GM12878 (cell line): ENCODE results near the gene HMG20B. TPM values are rescaled to one million over a fixed set of nuclear protein-coding genes. Genes with fewer than 3 reads are reported as not detected.

Experiments
- ATAC-seq: fragments of 200-7000 bp; cut with Tn5 transposase; 3 replicates; pipeline ENCODE4 v1.9.1; 2020; ENCODE audit warnings: mild to moderate bottlenecking, moderate library complexity
- BruUV-seq: library from RNA; stranded (reverse); fragments of 400-500 nt; replicated peaks from 2 replicates; lab custom pipeline; 2021; lab: Mats Ljungman, UMichigan
- CTCF ChIA-PET: fragments of 300-600 bp; sonication (Branson Sonifier 250); formaldehyde crosslinking; extraction: SDS; loops from one replicate; lab custom pipeline; 2021; ENCODE audit warnings: inconsistent platforms; lab: Yijun Ruan, JAX
- POLR2A ChIA-PET: fragments of 350-600 bp; formaldehyde crosslinking; extraction: SDS; loops from one replicate; lab custom pipeline; 2021; ENCODE audit warnings: inconsistent platforms; lab: Charles Lee
- RAD21 ChIA-PET: fragments of 300-600 bp; sonication (Branson Sonifier 250); formaldehyde crosslinking; loops from one replicate; lab custom pipeline; 2023; ENCODE audit warnings: antibody characterized with exemption; ENCODE audit not compliant: unreplicated experiment; lab: Charles Lee
- SMC1A ChIA-PET: fragments of 300-600 bp; sonication (Branson Sonifier 250); formaldehyde crosslinking; loops from one replicate; lab custom pipeline; 2023; ENCODE audit not compliant: unreplicated experiment, uncharacterized antibody; lab: Charles Lee
- DNase-seq: peaks from one replicate; pipeline ENCODE4 v3.0.0-alpha.2; 2011; ENCODE audit warnings: low read depth, low spot score
- FAIRE-seq: peaks from 3 replicates; lab custom pipeline; 2011; peaks lifted over from hg19 to GRCh38; lab: Jason Lieb, UNC
- H2AFZ ChIP-seq: 2 replicates; pipeline ENCODE4 v1.6.0; 2011; ENCODE audit warnings: low read depth, low read length, control low read depth; ENCODE audit not compliant: control insufficient read depth
- H3K27ac ChIP-seq: 2 replicates; pipeline ENCODE4 v1.5.1; 2011; ENCODE audit warnings: control low read depth; ENCODE audit not compliant: control insufficient read depth, insufficient read depth
- H3K27me3 ChIP-seq, 2 experiments: replicated peaks in 1 of 2; 2 replicates each; pipeline versions ENCODE4 v1.6.0 to v1.6.1; 2011; ENCODE audit warnings: low read length in 1 of 2; ENCODE audit not compliant: control insufficient read depth in 2 of 2, insufficient read depth in 2 of 2
- H3K36me3 ChIP-seq, 2 experiments: 2 replicates each; pipeline ENCODE4 v1.5.1; 2011; ENCODE audit warnings: low read length in 1 of 2; ENCODE audit not compliant: control insufficient read depth in 2 of 2, insufficient read depth in 2 of 2
- H3K4me1 ChIP-seq: 2 replicates; pipeline ENCODE4 v1.6.1; 2011; ENCODE audit warnings: mild to moderate bottlenecking, low read length, moderate library complexity, mixed read lengths; ENCODE audit not compliant: control insufficient read depth, insufficient read depth
- H3K4me2 ChIP-seq: 2 replicates; pipeline ENCODE4 v1.6.0; 2011; ENCODE audit warnings: control low read depth; ENCODE audit not compliant: control insufficient read depth, insufficient read depth
- H3K4me3 ChIP-seq: fragments of 200-600 bp; sonication (generic); 2 replicates; pipeline ENCODE4 v1.5.1; 2016
- H3K79me2 ChIP-seq: 2 replicates; pipeline ENCODE4 v1.6.0; 2011; ENCODE audit warnings: low read length; ENCODE audit not compliant: control insufficient read depth, insufficient read depth
- H3K9ac ChIP-seq: 2 replicates; pipeline ENCODE4 v1.8.0; 2011; ENCODE audit warnings: low read length, control low read depth, mixed read lengths; ENCODE audit not compliant: control insufficient read depth, insufficient read depth
- H3K9me3 ChIP-seq: replicated peaks from 3 replicates; pipeline ENCODE4 v1.5.1; 2011; ENCODE audit warnings: mild to moderate bottlenecking, low read length; ENCODE audit not compliant: control insufficient read depth, insufficient read depth
- H4K20me1 ChIP-seq: 2 replicates; pipeline ENCODE4 v1.6.0; 2011; ENCODE audit not compliant: control insufficient read depth, insufficient read depth
- BCL3 ChIP-seq: IDR thresholded peaks from 2 replicates; pipeline ENCODE4 v1.6.1; 2011; ENCODE audit warnings: borderline replicate concordance, low read depth, mild to moderate bottlenecking, moderate library complexity, low read length; ENCODE audit not compliant: insufficient read depth, poor library complexity, severe bottlenecking
- POLR2AphosphoS2 ChIP-seq: IDR thresholded peaks from 2 replicates; pipeline ENCODE4 v1.6.1; 2011; ENCODE audit warnings: low read depth, mild to moderate bottlenecking, low read length, improper control_type of control experiment, moderate library complexity
- TARDBP ChIP-seq: IDR thresholded peaks from 2 replicates; pipeline ENCODE4 v1.6.1; 2016; ENCODE audit warnings: borderline replicate concordance
- ZNF687 ChIP-seq: fragments of 450-650 bp; IDR thresholded peaks from 2 replicates; pipeline ENCODE4 v1.6.1; 2017; ENCODE audit warnings: mild to moderate bottlenecking, moderate library complexity
- WGBS: methylation state at CpG from one replicate; pipeline ENCODE4 v1.1.6; 2016; ENCODE audit warnings: low lambda C conversion rate; ENCODE audit not compliant: insufficient replicate concordance, insufficient coverage; ENCODE audit errors: missing lambda C conversion rate; 5-methylcytosine and 5-hydroxymethylcytosine counted together
- in situ Hi-C: fragments of 300-500 bp; cut with MboI; formaldehyde crosslinking; loops from 9 replicates; pipeline ENCODE4 v1.14.3; 2018; ENCODE audit warnings: mixed read lengths
- intact Hi-C: fragments of 100-400 bp; cut with micrococcal nuclease; formaldehyde crosslinking; loops from one replicate; pipeline ENCODE4 v1.14.2; 2022; ENCODE audit not compliant: unreplicated experiment
- polyA plus RNA-seq, 11 experiments: library from polyadenylated mRNA; depleted of rRNA in 4 of 11; unstranded in 6 of 11; stranded (reverse) in 5 of 11; fragments of >200 nt; fragmentation: Nextera tagmentation in 4 of 11; fragmentation: Illumina TruSeq in 1 of 11; extraction: Ambion mirVana in 4 of 11; extraction: Trizol in 1 of 11; gene quantifications; 1 replicate in 1 of 11; 2 replicates in 10 of 11; pipeline versions ENCODE4 v1.2.1 to v1.2.3, GENCODE V29; 2011 to 2016; ENCODE audit warnings: inconsistent platforms in 2 of 11, missing spikeins in 2 of 11, low read depth in 1 of 11
- total RNA-seq, 4 experiments: library from RNA; depleted of rRNA in 3 of 4; stranded (reverse); fragments of >200 nt in 3 of 4; fragmentation: Illumina TruSeq in 1 of 4; extraction: Trizol in 1 of 4; gene quantifications; 2 replicates each; pipeline versions ENCODE4 v1.2.1 to v1.2.3, GENCODE V29; 2013 to 2021

HMG20B gene
- total and polyA plus RNA-seq, 10 of the 15 experiments (the other 5 are each of a cell fraction or from before 2014, with no cell fraction given): 0.37 to 92.7 (median 47.0) TPM

DNA sequence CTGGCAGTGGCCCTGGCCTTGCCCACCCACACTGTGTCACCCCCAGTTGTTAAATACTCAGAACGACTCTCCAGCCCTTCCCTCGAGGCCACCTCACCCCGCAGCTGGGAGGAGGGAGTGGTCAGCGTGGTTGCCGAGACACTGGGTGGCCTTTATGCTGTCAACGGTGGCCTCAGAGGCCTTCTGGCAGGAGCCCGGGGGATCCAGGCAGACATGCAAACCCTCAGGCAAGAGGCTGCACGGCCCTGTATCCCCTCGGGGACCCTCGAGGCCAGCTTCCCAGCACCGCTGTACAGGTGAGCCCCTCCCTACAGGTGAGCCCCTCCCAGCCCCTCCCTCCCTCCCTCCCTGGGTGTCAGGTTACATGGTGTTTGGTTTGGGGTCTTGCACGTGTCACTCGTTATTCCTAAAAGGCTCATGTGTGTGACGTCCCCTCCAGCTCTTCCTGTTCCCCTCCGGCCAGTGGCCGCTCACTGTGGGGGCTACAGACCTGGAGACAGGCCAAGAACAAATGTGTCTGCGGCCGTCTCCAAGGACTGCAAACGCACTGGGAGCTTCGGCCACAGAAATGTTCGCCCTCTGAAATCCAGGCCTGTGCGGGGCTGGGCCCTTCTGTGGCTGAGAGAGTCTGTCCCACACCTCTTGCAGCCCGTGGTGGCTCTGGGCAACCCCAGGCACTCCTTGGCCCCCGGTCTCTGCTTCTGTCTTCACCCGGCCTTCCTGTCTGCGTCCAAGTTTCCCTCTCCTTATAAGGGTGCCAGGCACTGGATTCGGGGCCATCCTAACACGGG is 33.6 kb upstream of the HMG20B start, which contains the start of gene TEKTIP1:
Gene TEKTIP1, plus strand, starts transcription at position 210 of the 791 bp plus-strand sequence. Its CDS starts 4 bp downstream, at position 214.
- BruUV-seq: no TSS peak
- CTCF ChIA-PET: interaction anchor here (1.1 kb wide), 1 partner anchor 9 kb away, joined by 3 read pairs; no protein-coding TSS in a partner anchor
- no peak within 1 kb of the TSS for H3K9ac ChIP-seq

More for the DNA sequence above, 33.6 kb upstream of the HMG20B start, which contains the start of gene TEKTIP1:
- FAIRE-seq (no peak), DNase-seq (no peak), ATAC-seq (no peak)
- in situ Hi-C loops (no loop called here), intact Hi-C loops (no loop called here)
- Histone ChIP-seq H3K27ac (no peak within 1 kb of the TSS), H3K4me1 (no peaks in the 10 kb centered on the region), H3K36me3 (peaks cover 7 to 9% of the 10 kb centered on the region in 2 experiments), H4K20me1 (no peaks in the 10 kb centered on the region), H3K4me3 (no peak within 1 kb of the TSS), H3K79me2 (no peaks in the 10 kb centered on the region), H2AFZ (no peak within 1 kb of the TSS), H3K4me2 (no peak within 1 kb of the TSS), H3K27me3 (no peaks in the 10 kb centered on the region), H3K9me3 (no peaks in the 10 kb centered on the region)
- 87% methylated on average over 28 of the region's 28 CpGs for WGBS
- ChIA-PET RAD21 (no interaction called here), POLR2A (interaction anchor here (0.7 kb wide), 1 partner anchor 199 kb away, joined by 3 read pairs; no protein-coding TSS in a partner anchor), SMC1A (no interaction called here)
- TF ChIP-seq POLR2AphosphoS2 (0 out of 2 replicates have a peak, but pooled peaks have one; percentile 22), ZNF687 (no peak), BCL3 (no peak), TARDBP (no peak)
